Endothelial cell of umbilical vein (primary cell): ENCODE measurements around the gene IDI2.

Experiments
- EZH2 ChIP-seq: IDR thresholded peaks from 2 replicates; pipeline ENCODE4 v1.6.1; 2012; ENCODE audit warnings: borderline replicate concordance, low read depth, mild to moderate bottlenecking, moderate library complexity, low read length, inconsistent platforms; ENCODE audit not compliant: severe bottlenecking
- MYC ChIP-seq: IDR thresholded peaks from one replicate; pipeline ENCODE4 v1.6.1; 2011; ENCODE audit warnings: mild to moderate bottlenecking, low read depth, low read length
- POLR2A ChIP-seq: IDR thresholded peaks from 2 replicates; pipeline ENCODE4 v1.6.1; 2012; ENCODE audit warnings: low read depth, mild to moderate bottlenecking, control low read depth, low read length
- POLR2AphosphoS5 ChIP-seq: IDR thresholded peaks from 2 replicates; pipeline ENCODE4 v1.6.1; 2012; ENCODE audit warnings: low read depth, mild to moderate bottlenecking, control low read depth, low read length, moderate library complexity; ENCODE audit not compliant: insufficient read depth
- TF ChIP-seq, protein P1 (sequence below), 2 donors: IDR thresholded peaks; 1 replicate in 1 of 2; 2 replicates in 1 of 2; pipeline ENCODE4 v1.5.1; 2011; ENCODE audit warnings: low read length in 2 of 2, mild to moderate bottlenecking in 2 of 2, moderate library complexity in 2 of 2, control low read depth in 1 of 2, inconsistent platforms in 1 of 2, low read depth in 1 of 2; ENCODE audit not compliant: insufficient read depth in 1 of 2; ENCODE audit errors: extremely low read depth in 1 of 2

DNA sequence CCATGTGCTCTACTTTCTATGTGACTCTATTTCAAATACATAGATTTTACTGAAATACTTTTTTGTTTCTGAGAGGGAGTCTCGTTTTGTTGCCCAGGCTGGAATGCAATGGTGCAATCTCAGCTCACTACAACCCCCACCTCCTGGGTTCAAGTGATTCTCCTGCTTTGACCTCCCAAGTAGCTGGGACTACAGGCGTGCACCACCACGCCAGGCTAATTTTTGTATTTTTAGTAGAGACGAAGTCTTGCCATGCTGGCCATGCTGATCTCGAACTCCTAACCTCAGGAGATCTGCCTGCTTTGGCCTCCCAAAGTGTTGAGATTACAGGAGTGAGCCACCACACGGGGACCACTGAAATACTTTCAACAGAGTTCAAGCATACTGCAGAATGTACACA lies 19.8 kb upstream of the IDI2 start:
- TF ChIP-seq POLR2A (no peak), EZH2 (no peak), POLR2AphosphoS5 (no peak), MYC (no peak)
- TF ChIP-seq, protein P1, sequence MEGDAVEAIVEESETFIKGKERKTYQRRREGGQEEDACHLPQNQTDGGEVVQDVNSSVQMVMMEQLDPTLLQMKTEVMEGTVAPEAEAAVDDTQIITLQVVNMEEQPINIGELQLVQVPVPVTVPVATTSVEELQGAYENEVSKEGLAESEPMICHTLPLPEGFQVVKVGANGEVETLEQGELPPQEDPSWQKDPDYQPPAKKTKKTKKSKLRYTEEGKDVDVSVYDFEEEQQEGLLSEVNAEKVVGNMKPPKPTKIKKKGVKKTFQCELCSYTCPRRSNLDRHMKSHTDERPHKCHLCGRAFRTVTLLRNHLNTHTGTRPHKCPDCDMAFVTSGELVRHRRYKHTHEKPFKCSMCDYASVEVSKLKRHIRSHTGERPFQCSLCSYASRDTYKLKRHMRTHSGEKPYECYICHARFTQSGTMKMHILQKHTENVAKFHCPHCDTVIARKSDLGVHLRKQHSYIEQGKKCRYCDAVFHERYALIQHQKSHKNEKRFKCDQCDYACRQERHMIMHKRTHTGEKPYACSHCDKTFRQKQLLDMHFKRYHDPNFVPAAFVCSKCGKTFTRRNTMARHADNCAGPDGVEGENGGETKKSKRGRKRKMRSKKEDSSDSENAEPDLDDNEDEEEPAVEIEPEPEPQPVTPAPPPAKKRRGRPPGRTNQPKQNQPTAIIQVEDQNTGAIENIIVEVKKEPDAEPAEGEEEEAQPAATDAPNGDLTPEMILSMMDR (IDR thresholded peaks at IDR 0.05; ENCODE audit: extremely low read depth in 1 of 2, insufficient read depth in 1 of 2, low read depth in 1 of 2, low read length in 2 of 2), result no peak
